ENCODE measurements around the gene CRELD2. TPM values are rescaled to one million over a fixed set of nuclear protein-coding genes. Genes with fewer than 3 reads are reported as not detected.

The CRELD2 gene
- total and polyA plus RNA-seq, 2 of the 13 experiments (the other 11 are each of a cell fraction or from before 2014, with no cell fraction given), result 17.2 to 44.7 TPM

- peak; percentile 94 for TF ChIP-seq THAP7 (CRISPR knock-in tag; IDR thresholded peaks at IDR 0.05)
- TF ChIP-seq DDIT3 (CRISPR knock-in tag; IDR thresholded peaks at IDR 0.05), result no peak
- 0 out of 2 replicates have a peak, but pooled peaks have one; percentile 11 for TF ChIP-seq ZNF646 (CRISPR knock-in tag; IDR thresholded peaks at IDR 0.05)
- TF ChIP-seq NFRKB (IDR thresholded peaks at IDR 0.05), result no peak
- peak; percentile 84; the same call in 1 of the 2 replicates for TF ChIP-seq SATB2 (CRISPR knock-in tag; IDR thresholded peaks at IDR 0.05)
- peak; percentile 59; the same call in 1 of the 2 replicates for TF ChIP-seq TMF1 (CRISPR knock-in tag; IDR thresholded peaks at IDR 0.05; ENCODE audit: low read depth)
- peak; percentile 44; the same call in 1 of the 2 replicates for TF ChIP-seq ZNF746 (CRISPR knock-in tag; IDR thresholded peaks at IDR 0.05)
- no peak for TF ChIP-seq ZNF224 (CRISPR knock-in tag; IDR thresholded peaks at IDR 0.05)
- TF ChIP-seq ZNF687 (CRISPR knock-in tag; IDR thresholded peaks at IDR 0.05), result peak; percentile 92
- TF ChIP-seq MBNL3 (CRISPR knock-in tag; conservative IDR thresholded peaks at IDR 0.05), result no peak
- TF ChIP-seq ATM (IDR thresholded peaks at IDR 0.05; ENCODE audit: borderline replicate concordance), result no peak
- TF ChIP-seq TBP (CRISPR knock-in tag; IDR thresholded peaks at IDR 0.05), result no peak
- TF ChIP-seq ZNF644 (CRISPR knock-in tag; IDR thresholded peaks at IDR 0.05; ENCODE audit: low read depth), result no peak
- no peak for TF ChIP-seq GLMP (CRISPR knock-in tag; IDR thresholded peaks at IDR 0.05; ENCODE audit: borderline replicate concordance)
These were observed 41.9 kb downstream of the CRELD2 start, which contains the start of gene PIM3 (continued) for GRCh38 chr22:49960159-49961004.

Data from HepG2 (cell line).